GM12878 (cell line): ENCODE measurements around the gene TMEM184C.

Experiments used
- CREM ChIP-seq: IDR thresholded peaks from 2 replicates; pipeline ENCODE4 v1.6.1; 2014; ENCODE audit warnings: antibody characterized with exemption, low read depth
- HCFC1 ChIP-seq: fragments of 150-350 bp; IDR thresholded peaks from 2 replicates; pipeline ENCODE4 v1.6.1; 2014; ENCODE audit warnings: low read length

DNA sequence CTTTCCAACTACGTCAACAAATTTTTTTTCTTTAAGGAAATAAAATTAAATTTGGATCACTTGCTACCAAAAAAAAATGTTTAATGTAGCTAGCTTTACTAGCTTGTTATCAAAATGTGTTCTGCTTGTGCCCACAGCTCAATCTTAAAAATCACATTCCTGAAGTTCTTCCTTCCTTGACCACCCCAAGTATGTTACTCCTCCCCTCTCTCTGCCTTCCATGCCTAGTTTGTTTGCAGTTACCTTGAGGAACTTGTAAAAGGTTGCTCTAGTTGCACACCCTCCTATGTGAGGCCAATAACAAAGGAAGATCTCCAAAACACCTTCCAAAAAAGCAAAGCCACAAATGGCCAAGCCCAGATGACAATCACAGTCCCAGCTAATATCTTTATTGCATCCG lies 19.6 kb upstream of the TMEM184C start:
- TF ChIP-seq HCFC1 (no peak), CREM (no peak)
